Activated CD4-positive, alpha-beta T cell treated with anti-CD3 and anti-CD28 coated beads, Interleukin-2, Interleukin-4, amounts not matched to agents 100 ng/mL and 50 ng/mL, durations not matched to agents 16 hours and 8 hours (primary cell): ENCODE results near the gene MYO1D.
"Not testable (repeated sequence)": the region's sequence is repeated elsewhere in the genome, so short reads cannot be mapped to it uniquely, and the experiment has no call there.

Experiments
- DNase-seq: peaks from one replicate; pipeline ENCODE4 v3.0.0-alpha.2; 2020; ENCODE audit warnings: low spot score

Gene MYO1D

DNA sequence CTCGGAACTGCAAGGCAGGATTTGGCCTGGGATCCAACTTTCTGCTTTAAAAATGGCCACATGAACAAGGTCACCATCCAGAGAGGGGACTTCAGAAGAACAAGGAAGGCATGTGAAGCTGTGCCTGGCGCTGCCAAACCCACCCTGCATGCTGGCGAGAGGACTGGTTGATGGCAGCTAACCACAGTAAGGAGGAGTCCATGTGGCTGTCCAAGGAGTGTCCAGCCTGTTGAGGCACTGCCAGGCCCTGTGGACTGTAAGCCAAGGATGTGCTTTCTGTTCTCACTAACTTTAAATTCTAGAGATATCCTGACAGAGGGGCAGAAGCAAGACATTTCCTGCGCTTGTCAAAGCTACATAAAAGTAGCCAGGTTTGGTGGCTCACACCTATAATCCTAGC is 349.8 kb downstream of the MYO1D start:
- DNase-seq, result no peak

DNA sequence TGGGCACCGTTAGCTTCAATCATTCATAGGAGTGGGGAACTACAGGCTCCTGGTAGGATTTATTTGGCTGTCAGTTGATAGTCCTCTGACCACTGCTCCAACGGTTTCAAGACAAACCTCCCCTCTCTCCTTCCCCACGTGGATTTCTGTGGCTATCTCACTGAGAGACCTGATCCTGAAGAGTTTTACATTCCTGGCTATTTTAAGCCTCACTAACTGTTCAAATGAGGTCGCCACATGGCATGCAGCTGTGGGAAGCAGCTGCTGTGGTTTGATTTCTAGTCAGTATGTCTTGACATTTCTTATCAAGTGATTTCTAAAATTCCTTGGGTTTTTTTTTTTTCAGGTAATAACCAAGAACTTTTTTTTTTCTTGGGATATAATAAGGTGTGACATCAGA is 351.8 kb downstream of the MYO1D start:
- DNase-seq, result no peak

DNA sequence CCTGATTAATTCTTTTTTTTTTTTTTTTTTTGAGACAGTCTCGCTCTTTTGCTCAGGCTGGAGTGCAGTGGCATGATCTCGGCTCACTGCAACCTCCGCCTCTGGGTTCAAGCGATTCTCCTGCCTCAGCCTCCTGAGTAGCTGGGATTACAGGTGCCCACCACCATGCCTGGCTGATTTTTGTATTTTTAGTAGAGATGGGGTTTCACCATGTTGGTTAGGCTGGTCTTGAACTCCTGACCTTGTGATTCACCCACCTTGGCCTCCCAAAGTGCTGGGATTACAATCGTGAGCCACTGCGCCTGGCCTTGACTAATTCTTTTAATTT is 352.4 kb downstream of the MYO1D start:
- DNase-seq, result not testable (repeated sequence)

DNA sequence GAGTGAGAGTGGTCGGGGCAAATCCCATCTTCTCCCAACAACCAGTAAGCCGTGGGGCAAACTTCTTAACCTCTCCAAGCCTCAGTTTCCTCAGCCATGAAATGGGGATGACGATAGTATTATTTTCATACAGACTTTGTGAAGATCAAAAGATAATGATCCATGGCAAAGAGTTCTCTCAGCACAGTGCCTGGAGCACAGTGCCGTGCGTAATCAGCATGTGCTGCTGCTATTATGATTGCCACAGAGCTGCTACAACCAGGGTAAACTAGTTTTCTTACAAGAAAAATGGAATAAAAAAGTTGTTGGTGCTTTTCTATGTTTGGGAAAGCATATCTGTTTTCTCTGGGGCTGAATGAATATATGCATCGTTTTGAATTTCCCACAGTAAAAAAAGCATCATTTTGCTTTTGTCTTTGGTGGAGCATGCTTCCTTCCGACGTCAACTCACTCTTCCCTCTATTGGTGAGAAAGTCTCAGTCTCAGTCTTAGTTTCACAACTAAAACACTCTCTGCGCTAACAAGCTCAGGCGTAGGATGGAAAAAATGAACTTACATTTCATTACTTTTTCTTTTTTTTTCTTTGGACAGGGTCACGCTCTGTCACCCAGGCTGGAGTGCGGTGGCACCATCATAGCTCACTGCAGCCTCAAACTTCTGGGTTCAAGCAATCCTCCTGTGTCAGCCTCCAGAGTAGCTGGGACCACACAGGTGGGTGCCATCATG is 352.9 kb downstream of the MYO1D start:
- DNase-seq, result peak; percentile 78

DNA sequence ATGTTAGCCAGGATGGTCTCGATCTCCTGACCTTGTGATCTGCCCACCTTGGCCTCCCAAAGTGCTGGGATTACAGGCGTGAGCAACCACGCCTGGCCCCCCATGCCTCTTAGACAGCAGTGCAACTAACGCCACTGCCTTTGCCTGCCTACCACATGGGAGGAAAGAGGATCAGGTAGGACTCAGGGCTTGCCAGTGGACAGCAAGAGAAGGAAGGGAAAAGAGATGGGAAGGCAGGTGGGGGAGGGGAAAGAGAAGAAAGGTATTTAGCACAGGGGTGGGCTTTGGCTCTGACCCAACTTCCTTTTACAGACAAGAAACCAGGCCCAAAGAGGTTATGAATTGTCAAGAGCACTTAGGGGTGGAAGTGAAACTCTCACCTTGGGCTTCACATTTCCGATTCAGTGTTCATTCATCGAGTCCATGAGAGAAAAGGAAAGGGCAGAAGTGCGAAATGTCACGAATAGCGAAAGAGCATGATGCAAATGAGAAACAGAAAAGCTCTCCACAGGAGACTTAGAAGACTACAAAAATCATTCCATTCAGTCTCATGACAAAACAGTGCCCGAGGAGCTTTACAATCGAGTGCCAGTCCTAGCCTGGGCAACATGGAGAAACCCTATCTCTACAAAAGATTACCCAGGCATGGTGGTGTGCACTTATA is 353.8 kb downstream of the MYO1D start:
- peak; percentile 93 for DNase-seq

DNA sequence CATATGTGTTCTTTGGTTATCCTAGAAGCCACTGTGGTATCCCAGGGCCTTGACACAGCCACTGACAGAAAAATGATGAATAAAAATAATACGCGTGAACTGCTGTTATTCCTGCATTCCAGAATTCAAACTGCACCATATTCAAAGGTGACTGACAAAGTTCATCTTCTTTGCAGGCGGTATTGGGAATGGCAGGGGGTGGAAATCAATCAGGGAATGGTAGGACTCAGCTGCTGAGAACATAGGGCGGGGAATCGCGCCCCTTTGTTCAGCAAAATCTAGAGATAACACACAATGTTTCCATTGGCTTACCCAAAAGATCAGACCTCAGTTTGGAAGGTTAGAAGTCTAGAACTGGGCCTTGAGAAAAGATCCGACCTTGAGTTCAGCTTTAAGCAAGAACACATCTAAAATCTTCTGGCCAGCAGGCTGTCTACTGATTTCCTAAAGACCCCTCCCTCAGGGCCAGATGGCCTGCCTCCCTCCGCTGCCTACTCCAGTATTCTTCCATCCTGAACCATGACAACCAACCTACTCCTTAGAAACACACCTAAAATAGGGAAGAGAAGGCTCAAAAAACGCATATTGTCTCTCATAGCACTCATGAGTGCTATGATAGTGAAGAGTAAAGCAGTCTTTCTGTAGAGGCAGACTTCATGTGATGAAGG is 356.1 kb downstream of the MYO1D start:
- DNase-seq, result no peak

DNA sequence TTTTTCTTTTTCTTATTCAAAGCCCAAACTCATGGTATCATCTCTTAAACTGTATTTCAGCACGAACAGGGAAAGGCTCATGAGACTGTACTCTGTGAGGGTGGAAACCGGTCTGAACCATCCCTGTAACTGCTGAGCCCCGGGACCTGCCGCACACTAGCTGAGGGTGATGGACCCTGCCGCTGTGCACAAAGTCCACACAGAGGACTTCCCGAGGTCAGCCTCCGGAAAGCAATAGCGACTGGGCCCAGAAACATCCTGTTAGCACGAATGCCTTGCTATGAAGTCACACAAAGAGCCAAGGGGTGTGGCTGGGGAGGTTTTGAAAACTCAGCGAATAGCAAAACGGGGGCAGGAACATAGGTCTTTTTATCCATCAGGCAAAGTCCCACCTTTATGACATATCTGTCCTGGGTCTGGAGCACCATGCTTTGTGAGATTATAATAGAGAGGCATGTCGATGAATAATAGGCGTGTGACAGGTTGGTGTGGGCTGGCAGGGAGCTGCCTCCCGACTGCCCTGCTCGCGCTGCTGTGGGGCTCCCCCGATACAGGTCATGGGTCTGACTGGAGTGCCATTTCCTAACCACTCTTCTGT is 356.7 kb downstream of the MYO1D start:
- peak; percentile 22 for DNase-seq

DNA sequence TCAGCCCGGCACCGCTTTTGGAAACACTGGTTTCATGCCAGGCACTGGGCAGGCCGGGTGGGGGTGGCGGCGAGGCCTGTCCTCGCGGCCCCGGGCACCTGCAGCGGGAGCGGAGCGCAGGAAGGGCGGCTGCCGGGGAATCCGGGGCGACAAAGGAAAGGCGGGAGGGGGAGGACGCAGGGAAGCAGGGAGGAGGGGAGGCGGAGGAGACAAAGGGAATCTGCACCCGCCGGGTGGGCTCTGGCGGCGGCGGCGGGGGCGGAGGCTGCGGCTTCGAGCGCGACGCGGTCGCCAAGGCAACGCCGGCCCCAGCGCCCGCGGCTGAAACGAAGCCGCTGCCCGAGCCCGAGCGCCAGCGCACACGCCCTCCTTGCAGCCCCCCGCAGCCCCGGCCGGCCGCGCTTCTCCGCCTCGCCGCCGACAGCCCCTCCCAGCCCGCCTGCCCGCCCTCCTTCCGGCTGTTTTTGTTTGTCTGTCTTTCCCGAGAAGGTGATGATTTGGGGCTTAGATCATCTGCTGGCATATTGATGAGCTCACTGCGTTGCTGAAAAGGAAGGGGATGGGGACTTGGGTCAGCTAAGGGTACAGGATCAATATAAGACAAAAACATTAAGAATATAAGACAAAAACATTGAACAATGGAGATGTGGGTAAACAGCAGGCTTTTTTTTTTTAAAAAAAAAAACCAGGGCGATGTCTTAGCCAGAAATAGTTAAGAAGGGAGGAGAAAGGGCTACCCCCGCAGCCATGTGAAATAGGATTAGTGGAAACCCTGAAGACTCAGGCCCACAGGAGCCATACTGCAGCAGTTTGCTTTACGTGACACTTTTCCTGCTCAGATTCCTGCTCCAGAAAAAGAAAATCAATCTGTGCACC is 357.5 kb downstream of the MYO1D start:
- peak; percentile 51 for DNase-seq

DNA sequence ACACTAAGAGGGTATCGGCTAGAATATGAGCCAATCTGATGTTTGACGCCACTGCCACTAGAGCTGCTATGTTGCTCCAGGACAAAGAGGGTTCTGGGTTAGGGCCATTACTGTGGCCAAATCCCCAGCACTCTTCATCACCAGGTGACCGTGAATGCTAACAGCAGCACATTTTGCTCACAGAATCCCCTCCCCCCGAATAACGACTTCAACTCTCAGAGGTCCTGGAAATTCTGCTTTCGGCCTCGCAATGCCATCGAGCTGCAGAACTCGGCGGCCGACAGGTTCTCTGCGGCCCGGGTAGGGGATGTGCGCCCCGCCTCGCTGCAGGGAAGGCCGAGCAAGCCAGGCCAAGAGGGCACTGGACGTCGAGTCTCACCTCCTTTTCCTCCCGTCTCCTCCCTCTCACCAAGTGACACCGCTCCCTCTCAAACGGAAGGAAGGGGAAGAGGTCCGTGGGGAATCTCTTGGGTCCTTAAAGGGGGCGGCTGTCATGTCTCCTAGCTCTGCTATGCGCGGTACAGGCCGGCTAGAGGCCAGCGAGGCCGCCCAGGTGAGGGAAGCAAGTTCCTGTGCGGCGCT is 358.2 kb downstream of the MYO1D start:
- DNase-seq, result no peak

DNA sequence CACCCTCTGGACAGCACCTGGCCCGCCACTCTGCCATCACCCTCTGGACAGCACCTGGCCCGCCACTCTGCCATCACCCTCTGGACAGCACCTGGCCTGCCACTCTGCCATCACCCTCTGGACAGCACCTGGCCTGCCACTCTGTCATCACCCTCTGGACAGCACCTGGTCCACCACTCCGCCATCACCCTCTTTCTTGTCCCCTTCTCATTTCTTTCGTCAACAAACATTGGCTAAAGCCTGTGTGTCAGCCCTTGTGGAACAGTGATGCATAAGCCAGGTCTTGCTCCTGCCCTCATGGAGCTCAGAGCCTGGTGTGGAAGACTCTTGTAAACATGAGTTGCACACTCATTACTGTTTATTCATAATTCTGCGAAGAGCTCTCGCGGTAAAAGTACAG is 358.9 kb downstream of the MYO1D start:
- DNase-seq, result no peak

DNA sequence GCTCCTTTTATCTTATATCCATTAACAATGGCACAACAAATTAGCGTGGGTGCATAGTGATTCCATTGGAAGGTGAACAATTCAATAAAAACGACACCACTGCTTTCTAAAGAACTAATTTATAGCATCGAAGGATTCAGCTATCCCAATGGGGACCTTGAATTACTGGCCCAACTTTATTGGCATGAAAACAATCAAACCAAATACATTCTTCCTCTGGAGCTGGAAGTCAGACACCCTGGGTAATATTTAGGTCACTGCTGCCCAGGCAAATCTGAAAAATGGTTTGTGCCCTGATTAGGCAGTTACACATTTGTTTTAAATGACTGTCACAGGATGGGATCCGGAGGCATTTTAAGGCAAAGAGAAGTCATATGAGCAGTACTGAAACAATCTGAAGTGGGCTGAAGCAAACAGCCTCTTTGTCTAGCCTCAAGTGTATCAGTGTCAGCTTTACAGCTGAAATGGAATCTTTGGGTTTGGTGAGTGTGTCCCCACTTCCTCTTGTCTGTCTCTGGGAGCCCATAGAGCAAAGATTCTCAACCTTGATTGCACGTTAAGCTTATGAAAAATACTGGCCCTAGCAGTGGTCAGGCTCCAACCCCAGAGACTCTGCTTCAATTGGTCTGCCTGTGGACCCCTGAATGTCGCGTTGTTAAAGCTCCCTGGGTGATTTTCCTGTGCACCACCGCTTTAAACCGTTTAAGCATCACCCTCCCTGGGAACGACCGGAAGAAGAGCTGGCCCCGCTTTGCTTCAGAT is 359.8 kb downstream of the MYO1D start:
- no peak for DNase-seq

DNA sequence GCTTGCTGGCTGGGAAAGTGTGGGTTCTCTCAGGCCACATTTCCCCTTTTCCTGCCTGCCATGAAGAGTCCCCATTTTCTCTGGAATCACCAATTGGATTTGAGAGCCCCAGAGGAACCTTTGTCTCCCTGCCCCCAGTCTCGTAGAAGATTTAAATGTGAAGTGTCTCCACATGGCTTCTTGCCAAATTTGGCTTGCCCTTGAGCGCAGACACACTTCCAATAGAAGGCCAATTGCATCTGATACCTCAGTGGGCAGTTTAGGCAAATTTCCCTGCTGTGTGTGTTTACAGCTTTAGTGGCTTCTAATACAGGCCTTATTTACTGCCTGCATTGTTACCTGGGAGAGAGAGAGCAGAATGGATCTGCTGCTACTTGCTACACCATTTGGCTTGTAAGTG is 360.5 kb downstream of the MYO1D start:
- DNase-seq, result no peak

DNA sequence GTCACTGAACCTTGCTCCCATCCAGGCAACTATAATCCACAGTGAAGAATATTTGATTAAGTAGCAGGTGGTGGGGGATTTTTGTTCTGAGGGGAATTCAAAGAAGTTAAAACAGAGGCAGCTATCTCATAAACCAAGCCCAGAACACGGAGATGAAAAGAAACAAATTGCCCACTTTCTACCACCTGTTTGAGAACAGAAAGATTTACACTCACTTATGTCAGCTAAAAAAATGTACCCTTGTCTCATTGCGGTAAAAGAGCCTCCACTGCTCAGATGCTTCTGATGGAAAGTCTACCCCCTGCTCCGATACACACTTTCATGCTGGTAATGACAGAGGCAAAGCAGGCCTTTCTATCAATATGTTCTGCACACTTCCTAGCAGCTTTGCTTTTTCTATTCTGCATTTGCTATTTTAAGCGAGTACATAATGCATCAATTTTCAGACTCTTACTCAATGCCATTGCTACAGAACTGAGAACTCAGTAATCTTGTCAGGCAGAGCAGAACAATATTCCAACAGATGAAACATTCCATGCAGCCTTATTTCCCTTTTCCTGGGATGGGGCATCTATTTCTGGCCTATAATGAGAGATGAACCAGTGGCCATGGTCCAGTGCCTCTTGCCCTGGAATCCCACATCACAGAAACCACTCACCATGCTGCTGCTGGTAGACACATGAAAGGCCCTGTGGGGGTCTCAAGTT is 361.1 kb downstream of the MYO1D start:
- no peak for DNase-seq

DNA sequence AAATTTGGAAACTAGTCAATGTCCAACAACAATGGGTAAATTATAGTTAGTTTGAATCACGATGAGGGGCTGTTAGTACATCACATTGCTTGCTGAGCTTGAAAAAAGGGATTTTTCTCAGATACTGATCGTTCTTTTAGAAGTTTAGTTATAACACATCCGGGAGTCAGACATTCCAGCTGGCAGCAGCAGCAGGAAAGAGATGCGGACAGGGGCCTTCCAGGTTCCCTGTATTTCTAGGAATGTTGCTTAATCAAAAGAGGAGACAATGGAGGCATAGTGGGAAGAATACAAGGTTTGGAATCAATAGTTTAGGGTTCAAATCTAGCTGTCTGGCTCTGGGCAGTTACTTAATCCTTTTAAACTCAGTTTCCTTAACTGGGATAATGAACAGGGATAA is 362.3 kb downstream of the MYO1D start:
- DNase-seq, result no peak

DNA sequence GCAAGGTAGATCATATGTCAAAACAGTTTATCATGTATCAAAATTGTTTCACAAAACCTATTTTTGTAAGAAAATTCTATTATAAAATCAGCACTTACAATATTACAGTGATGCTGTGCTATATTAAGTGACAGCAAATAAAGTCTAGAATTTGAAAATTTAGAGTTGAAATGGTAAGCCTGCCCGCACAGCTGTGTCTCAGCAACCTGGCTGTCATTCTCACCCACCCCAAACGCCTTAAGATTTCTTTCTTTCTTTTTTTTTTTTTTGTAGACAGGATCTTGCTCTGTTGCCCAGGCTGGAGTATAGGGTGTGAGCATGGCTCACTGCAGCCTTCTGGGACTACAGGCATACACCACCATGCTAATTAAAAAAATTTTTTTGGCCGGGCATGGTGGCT is 363.3 kb downstream of the MYO1D start:
- DNase-seq, result no peak

DNA sequence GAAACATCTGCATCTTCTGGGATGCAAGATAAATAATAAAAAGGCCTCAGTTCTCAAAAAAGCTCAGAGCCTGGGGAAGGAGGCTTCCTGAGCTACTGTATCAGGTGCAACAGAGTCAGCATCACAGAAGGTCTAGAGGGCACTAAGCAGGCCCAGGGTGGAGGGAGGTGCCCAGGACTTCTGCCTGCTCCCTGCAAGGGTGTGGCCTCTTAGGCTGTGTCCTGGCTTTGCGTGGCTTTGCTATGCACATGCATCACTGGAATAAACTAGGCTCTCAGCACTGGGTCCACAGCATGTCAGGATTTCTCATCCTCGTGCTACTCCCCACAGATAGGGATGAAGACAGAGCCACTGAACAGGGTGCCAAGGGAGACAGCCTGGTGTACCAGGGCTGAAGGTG is 364.6 kb downstream of the MYO1D start:
- no peak for DNase-seq

DNA sequence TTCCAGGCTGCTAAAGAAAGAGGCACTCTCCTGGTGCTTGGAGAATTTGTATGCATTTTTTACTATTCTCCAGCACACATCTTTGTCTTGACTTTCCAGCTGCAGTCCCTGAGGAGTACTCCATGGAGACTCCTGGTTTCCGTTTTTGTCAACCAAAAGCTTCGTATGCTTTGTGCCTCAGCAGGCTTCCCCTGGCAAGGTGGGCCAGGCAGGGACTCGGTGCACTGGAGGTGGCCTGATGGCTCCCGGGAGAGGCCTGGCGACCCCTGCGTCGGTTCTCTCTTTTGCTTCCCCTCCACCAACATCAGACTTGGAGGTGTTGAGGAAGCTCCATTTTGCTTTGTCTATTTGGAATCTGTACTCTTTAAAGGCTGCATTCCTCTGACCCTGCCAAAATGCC is 366.5 kb downstream of the MYO1D start:
- no peak for DNase-seq

DNA sequence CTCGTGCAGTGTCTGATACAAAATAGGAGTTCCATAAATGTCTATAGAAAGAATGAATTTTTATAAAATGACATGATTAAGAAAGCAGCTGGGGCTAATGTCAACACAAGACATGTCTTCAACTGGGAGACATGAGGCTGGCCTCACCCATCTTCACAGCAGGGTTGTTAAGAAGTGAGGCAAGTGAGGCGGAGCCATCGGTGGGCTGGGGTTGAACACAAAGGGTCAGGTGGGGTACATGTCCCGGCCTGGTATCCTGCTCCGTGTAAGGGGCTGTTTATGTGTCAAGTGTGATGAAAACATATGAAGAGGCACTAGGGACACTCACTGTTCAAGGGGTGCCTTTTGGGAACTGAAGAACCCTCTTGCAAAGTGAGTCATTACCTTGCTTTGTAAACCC is 368.0 kb downstream of the MYO1D start:
- no peak for DNase-seq

DNA sequence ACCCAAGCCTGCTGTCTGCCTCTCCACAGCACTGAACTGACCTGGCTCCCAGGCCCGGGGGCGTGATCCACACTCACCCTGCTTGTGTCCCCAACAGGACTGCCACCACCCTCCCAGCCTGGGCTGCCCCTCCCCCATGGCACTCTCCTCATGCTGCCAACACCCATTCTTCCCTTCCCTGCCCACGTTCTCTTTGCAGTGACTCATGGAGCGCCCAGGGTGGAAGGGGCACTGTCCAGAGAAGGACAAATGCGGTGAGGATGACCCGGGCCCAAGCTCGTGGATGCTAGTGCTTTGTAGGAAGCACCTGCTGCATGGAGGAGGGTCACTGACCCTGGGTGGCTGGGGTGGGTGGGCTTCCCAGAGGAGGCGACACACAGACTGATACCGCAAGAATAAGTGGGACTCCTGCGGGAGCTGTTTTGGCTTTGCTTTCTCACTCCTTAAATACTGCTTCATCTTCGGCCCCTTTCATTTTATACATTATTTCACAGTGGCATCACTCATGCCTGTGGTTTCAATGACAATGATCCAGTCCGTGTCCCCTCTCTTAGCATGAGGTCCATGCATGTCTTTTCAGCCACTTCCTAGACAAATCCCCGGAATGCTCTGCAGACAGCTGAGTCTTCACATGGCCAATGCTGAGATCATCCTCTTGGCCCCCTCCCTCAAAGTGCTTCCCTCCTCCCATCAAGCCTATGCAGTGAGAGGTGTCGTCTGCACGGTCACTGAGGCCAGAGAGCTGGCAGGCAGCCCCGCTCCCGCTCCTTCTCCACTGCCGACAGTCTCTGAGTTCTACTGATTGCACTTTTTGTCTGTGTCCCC is 372.5 kb downstream of the MYO1D start:
- no peak for DNase-seq
